IPS-NIHi7 (cell line): Measurements from ENCODE around the gene YBX2.
A peak's percentile ranks its signal among the peaks of the same experiment; 100 is the strongest.

Experiments used
- DNase-seq: peaks from one replicate; pipeline ENCODE4 v3.0.0; 2012; ENCODE audit warnings: mixed read lengths; ENCODE audit errors: extremely low spot score

YBX2 gene

DNA sequence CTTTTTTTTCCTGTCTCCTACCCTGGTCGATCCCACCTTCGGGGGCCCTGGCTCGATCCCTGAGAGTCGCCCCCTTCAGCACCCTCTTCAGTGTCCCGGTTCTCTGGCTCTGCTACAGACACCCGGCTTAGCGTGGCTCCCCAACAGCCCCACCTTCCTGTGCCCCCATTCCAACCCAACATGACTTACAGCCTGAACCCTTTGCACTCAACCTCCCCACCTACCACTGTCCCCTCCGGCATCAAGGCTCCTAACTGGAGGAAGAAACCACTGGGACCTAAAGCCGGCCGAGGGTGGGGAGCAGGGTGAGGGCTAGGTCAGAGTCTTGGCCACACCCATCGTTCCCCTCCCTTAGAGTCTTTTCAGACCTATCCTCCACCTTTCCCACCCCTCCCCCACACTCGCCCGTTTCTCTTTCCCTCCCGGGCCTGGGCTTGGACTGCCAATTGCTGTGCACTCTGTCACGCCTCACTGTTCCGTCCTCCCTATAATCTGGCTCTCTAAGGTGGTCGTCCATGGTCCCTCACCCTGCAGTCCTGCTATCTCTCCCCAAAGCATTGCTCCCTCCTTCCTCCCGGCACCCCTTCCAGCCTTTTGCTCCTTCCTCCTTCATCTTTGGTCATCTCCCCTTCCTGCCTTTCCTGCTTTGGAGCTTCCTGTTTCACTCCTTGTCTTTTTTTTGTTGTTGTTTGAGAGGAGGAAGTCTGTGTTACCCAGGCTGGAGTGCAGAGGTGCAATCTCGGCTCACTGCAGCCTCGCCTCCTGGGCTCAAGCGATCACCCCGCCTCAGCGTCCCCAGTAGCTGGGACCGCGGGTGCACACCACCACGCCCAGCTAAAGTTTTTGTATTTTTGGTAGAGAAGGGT is 31.3 kb downstream of the YBX2 start:
- DNase-seq, result peak; percentile 82

- peak; percentile 91 for DNase-seq
These were observed 32.1 kb downstream of the YBX2 start, which contains the start of gene CLDN7 for GRCh38 chr17:7262192-7262934. Gene CLDN7, minus strand, starts transcription at chr17:7262478. Its CDS starts 435 bp downstream, at chr17:7262043.

DNA sequence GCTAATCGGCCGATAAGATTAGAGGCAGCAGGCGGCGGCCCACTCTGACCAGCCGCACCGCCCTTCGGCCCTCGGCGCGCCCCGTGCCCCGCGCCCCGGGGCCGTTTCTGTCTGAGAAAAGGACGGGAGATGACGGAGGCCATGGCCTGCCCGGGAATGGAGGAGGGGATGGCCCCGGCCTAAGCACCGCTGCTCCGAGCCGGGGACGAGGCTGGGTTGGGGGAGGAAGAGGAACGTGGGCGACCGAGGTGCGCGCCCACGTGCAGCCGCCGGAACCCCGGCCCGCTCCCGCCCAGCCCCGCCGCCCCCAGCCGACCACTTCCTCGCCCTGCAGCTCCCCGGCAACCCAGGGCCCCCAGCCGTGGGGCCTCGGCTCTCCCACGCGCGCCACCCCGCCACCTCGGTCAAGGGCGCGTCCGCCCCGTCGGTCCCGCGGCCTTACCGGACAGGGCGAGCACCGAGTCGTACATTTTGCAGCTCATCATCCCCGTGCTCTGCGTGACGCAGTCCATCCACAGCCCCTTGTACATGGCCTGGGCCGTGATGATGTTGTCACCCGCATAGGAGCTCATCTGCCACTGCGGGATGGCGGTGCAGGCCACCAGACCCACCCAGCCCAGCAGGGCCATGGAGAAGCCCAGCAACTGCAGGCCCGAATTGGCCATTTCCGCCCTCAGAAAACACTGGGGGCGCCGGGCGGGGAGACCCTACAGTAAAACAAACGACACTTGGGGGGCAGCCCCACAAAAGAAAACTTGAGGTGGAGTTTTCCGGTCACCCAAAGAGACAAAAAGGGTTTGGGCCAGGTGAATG is 32.9 kb downstream of the YBX2 start:
- no peak for DNase-seq

DNA sequence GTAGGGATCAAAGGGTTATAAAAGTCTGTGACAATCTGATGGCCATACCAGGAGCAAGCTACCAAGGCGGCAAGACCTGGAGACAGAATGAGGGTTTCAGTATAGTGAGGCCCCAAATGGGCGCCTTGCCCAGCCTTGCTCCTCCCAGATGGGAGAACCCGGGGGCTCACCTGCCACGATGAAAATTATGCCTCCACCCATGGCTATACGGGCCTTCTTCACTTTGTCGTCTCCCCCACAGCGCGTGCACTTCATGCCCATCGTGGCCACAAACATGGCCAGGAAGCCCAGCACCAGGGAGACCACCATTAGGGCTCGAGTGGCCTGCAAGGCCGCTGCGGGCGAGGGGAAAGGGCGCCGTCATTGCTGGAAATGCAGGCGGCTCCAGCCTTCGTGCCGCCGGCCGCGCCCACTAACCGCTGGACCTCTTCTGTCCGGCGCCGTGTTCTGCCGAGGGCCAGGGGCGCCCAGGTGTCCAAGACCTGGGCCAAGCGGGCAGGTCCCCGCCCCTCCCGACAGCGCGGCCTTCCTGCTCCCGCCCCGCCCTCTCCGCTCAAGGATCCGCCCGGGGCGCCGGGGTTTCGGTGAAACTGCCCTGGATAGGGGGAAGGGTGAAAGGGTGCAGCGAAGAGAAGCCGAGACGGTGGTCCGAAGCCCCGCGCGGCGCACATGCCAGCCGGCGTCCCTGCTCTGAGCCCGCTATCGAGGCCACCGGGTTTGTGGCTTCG is 33.6 kb downstream of the YBX2 start:
- DNase-seq, result peak; percentile 61

- no peak for DNase-seq
These were observed 34.3 kb downstream of the YBX2 start for GRCh38 chr17:7260151-7260550.

DNA sequence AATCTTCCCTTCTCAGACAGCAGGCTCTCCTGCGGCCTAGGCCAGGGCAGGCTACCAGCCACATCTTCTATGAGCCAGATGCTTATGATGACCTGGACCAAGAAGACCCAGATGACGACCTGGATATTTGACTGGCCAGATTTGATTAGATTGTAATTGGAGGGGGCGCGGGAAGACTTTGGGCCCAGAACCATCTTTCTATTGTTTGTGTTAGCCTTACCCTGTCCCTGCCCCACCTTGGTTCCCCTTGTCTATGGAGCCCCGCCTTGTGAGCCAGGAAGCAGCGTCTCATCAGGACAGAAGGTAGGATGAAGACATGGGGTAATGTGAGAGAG is 34.9 kb downstream of the YBX2 start:
- no peak for DNase-seq

- no peak for DNase-seq
These were observed 35.5 kb downstream of the YBX2 start for GRCh38 chr17:7258731-7259554.

DNA sequence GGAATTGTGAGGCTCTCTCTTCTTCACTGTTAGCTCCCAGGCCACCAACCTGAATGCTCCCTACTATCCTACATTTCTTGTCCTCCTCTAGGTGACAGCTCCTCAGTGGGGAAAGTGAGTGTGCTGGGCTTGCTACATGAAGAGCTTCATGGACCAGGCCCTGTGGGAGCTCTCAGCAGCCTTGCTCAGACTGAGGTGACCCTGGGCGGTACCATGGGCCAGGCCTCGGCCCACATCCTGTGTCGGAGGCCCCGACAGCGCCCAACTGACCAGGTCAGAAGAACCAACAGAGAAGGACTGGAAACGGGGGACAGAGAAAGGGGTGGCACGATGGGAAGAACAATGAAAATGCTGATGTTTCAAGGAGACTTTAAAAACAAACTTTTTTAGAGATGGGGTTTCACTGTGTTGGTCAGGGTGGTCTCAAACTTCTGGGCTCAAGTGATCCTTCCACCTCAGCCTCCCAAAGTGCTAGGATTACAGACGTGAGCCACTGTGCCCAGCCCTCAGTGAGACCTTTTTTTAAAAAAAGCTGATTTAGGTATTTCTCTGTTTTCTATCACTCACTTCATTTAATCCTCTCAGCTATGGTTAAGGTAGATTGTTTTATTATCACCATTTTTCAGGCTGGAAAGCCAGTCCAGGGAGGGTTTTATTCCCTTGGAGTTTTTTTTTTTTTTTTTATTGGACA is 37.5 kb downstream of the YBX2 start:
- DNase-seq, result no peak

- DNase-seq, result no peak
These were observed 39.9 kb downstream of the YBX2 start for GRCh38 chr17:7254511-7254910.

- DNase-seq, result no peak
These were observed 41.4 kb downstream of the YBX2 start for GRCh38 chr17:7253082-7253481.

DNA sequence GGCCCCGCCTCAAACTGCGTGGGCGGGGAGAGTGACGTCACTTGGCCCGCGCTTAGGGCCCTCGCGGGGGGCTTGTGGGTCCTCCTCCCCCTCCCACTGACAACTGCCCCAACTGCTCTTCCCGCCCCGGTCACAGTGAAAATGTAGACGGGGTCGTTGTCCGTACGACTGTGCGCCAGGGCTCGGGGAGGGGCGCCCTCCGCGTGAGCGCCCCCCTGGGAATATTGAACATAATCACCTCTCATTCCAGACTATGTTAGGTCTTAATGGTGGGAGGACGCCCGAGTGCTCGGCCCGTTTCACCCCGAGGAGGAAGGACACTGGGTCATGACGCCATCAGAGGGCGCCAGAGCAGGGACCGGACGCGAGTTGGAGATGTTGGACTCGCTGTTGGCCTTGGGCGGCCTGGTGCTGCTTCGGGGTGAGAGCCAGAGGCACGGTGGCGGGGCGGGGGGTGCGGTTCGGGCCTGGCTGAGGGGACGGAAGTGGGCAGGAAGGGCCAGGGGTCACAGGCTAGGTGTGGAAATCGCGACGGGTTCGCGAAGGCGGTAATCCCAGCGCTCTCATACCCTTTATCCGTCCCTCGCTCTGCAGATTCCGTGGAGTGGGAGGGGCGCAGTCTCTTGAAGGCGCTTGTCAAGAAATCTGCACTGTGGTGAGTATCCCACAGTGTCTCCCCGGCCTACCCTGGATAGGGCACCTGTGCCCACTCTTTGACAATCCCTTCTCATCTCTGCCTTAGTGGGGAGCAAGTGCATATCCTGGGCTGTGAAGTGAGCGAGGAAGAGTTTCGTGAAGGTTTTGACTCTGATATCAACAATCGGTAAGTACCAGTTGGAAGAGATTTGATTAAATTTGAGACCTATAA is 42.0 kb downstream of the YBX2 start, which contains the start of gene ELP5:
ELP5 (plus strand) TSS at position 40 of the 868 bp plus-strand sequence; CDS start at position 376, 336 bp downstream.
- peak; percentile 87 for DNase-seq

- DNase-seq, result peak; percentile 63
These were observed 42.7 kb downstream of the YBX2 start, which contains the start of gene CTDNEP1 for GRCh38 chr17:7251661-7252175. Gene CTDNEP1, minus strand, starts transcription at chr17:7251734. Its CDS starts 438 bp downstream, at chr17:7251296.

- no peak for DNase-seq
These were observed 43.5 kb downstream of the YBX2 start for GRCh38 chr17:7250695-7251627.

DNA sequence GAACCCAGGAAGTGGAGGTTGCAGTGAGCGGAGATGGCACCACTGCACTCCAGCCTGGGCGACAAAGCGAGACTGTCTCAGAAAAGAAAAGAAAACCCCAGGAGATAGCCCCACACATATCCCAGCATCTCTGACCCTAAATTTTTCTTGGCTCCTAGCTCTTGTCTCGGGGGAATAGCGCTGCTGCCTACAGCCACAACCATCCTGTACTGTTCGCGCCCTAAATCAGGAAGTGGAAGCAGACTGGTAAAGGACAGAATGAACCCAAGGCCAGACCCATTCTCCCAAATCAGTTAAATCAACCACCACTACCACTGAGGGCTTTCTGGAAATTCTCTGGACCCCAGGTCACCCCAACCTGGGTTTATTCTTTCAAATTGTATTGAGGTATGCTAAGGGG is 44.6 kb downstream of the YBX2 start:
- no peak for DNase-seq

GRCh38 chr17:7249214-7249613 is 45.2 kb downstream of the YBX2 start:
- DNase-seq, result no peak

GRCh38 chr17:7248796-7249195 is 45.6 kb downstream of the YBX2 start:
- no peak for DNase-seq

GRCh38 chr17:7246779-7247178 is 47.7 kb downstream of the YBX2 start:
- DNase-seq, result no peak
